ENCODE results near the gene ANKRD34A.

DNA sequence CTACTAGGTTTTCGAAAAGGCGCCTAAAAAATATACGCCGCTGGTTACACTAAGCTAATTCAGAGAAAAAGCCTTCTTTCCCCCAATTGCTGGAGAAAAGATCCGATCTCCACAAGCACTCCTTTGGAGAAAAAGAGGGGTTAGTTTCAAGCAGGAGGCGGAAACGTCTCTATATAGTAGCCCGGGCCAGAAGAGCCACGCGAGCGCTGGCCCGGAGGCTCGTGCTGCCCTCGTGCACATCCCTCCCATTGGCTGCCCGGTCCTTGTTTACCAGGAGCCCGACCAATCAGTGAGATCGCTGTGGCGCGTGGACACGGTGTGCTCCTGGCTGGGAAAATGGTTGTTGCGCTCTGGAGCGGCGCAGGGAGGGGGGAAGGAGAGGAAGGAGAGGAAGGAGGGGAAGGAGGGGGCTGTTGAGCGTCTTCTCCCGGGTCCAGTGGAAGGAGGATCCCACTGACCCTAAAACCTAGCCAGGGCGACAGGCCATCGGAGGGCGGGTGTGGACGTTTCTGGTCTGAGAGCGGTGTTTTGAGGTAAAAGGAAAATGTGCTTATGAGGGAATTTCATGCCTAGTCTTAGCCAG lies 32.1 kb upstream of the ANKRD34A start, which contains the start of gene TXNIP:
- TF ChIP-seq, protein P1, sequence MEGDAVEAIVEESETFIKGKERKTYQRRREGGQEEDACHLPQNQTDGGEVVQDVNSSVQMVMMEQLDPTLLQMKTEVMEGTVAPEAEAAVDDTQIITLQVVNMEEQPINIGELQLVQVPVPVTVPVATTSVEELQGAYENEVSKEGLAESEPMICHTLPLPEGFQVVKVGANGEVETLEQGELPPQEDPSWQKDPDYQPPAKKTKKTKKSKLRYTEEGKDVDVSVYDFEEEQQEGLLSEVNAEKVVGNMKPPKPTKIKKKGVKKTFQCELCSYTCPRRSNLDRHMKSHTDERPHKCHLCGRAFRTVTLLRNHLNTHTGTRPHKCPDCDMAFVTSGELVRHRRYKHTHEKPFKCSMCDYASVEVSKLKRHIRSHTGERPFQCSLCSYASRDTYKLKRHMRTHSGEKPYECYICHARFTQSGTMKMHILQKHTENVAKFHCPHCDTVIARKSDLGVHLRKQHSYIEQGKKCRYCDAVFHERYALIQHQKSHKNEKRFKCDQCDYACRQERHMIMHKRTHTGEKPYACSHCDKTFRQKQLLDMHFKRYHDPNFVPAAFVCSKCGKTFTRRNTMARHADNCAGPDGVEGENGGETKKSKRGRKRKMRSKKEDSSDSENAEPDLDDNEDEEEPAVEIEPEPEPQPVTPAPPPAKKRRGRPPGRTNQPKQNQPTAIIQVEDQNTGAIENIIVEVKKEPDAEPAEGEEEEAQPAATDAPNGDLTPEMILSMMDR (conservative IDR thresholded peaks at IDR 0.05 in 1 of 2, IDR thresholded peaks at IDR 0.05 in 1 of 2; ENCODE audit: low read depth in 1 of 2, low read length in 2 of 2), result no peak
- TF ChIP-seq EZH2 (IDR thresholded peaks at IDR 0.05; ENCODE audit: low read length, missing control alignments), result no peak

Data from fibroblast of lung (primary cell).